NCI-H1930 (cell line): ENCODE measurements around the gene C11orf58.

Experiments
- DNase-seq, 2 experiments: peaks; one replicate each; lab custom pipeline; 2025; lab: John Stamatoyannopoulos, UW

Gene C11orf58

GRCh38 chr11:16804104-16804947 is 65.9 kb downstream of the C11orf58 start:
- no peak for DNase-seq

GRCh38 chr11:16805938-16806337 is 67.5 kb downstream of the C11orf58 start:
- DNase-seq = no peak

GRCh38 chr11:16806791-16807190 is 68.3 kb downstream of the C11orf58 start:
- no peak for DNase-seq

DNA sequence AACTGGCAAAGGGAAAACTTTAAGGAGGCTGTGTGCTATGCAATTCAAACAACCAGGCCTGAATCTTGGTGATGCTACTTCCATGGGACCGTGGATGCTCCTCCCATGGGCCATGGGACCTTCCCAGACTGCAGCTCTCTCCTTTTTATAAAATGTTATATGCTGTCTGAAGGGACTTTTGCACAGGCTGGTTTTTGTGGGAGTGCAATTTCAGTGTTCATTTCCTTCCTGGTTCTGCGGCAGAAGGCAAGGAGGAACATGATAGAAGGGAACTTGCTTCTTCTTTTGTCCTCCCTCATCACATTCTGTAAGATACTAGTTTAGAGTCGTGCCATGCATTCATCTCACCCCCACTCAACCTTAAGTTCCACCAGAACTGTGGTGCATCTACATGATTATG is 68.9 kb downstream of the C11orf58 start:
- DNase-seq = no peak
